HFF-Myc (cell line): ENCODE results near the gene JAKMIP2.

Experiments used
- DNase-seq: peaks from one replicate; pipeline ENCODE4 v3.0.0-alpha.2; 2011; ENCODE audit warnings: low read depth; ENCODE audit errors: extremely low read depth
- H3K4me3 ChIP-seq: replicated peaks from 2 replicates; pipeline ENCODE4 v1.5.1; 2011; ENCODE audit warnings: low read depth, mild to moderate bottlenecking, control low read depth, low read length
- TF ChIP-seq, protein P1 (sequence below): IDR thresholded peaks from 2 replicates; pipeline ENCODE4 v1.5.1; 2012; ENCODE audit warnings: mild to moderate bottlenecking, low read depth, low read length, control low read depth; ENCODE audit errors: missing control alignments

JAKMIP2 gene

GRCh38 chr5:147674411-147674810 lies 108.1 kb downstream of the JAKMIP2 start:
- no peak for DNase-seq
- TF ChIP-seq, protein P1, sequence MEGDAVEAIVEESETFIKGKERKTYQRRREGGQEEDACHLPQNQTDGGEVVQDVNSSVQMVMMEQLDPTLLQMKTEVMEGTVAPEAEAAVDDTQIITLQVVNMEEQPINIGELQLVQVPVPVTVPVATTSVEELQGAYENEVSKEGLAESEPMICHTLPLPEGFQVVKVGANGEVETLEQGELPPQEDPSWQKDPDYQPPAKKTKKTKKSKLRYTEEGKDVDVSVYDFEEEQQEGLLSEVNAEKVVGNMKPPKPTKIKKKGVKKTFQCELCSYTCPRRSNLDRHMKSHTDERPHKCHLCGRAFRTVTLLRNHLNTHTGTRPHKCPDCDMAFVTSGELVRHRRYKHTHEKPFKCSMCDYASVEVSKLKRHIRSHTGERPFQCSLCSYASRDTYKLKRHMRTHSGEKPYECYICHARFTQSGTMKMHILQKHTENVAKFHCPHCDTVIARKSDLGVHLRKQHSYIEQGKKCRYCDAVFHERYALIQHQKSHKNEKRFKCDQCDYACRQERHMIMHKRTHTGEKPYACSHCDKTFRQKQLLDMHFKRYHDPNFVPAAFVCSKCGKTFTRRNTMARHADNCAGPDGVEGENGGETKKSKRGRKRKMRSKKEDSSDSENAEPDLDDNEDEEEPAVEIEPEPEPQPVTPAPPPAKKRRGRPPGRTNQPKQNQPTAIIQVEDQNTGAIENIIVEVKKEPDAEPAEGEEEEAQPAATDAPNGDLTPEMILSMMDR: no peak
- no peak overlapping the region for H3K4me3 ChIP-seq

GRCh38 chr5:147673791-147674190 lies 108.7 kb downstream of the JAKMIP2 start:
- H3K4me3 ChIP-seq: no peak overlapping the region
- TF ChIP-seq, protein P1: no peak
- no peak for DNase-seq

DNA sequence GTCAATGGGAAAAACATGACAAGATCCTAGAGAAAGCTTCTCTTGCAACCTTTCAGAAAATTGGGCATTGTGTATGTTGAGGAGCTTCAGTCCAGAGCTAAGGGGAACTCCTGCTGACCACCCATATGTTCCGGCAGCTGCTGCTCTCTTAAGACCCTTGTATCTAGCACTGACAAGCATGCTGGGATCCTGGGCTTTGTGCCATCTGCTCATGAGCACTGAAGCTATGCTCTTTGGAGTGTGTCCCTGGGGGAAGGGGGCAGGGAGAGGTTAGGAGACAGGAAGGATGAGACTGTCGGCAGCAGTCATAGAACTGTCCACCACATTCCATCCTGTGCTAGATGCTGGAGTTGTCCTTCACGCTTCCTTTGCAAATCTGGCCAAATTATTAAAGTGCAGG lies 109.3 kb downstream of the JAKMIP2 start:
- TF ChIP-seq, protein P1: no peak
- DNase-seq: no peak
- no peak overlapping the region for H3K4me3 ChIP-seq

GRCh38 chr5:147671365-147671764 lies 111.2 kb downstream of the JAKMIP2 start:
- TF ChIP-seq, protein P1: no peak
- DNase-seq: no peak
- H3K4me3 ChIP-seq: no peak overlapping the region

DNA sequence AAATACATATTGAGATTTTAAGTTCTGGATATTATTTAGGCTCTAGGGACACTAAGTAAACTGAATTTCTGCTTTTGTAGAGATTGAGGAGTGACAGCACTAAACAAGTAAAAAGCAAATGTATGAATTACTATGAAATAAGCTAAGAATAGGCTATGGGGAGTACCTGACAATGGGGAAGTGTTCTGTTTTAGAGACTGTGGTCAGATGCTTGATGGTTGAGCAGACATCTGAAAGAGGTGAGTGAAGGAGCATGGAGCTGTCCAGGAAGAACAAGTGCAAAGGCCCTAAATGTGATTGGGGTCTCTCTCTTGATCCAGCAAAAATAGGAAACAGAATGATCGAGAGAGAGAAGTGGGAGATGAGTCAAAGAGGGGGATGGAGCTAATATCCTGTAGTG lies 111.7 kb downstream of the JAKMIP2 start:
- TF ChIP-seq, protein P1: no peak
- DNase-seq: no peak
- no peak overlapping the region for H3K4me3 ChIP-seq

- no peak overlapping the region for H3K4me3 ChIP-seq
- no peak for DNase-seq
- TF ChIP-seq, protein P1: no peak
Observed at GRCh38 chr5:147669169-147669869, 113.2 kb downstream of the JAKMIP2 start.

DNA sequence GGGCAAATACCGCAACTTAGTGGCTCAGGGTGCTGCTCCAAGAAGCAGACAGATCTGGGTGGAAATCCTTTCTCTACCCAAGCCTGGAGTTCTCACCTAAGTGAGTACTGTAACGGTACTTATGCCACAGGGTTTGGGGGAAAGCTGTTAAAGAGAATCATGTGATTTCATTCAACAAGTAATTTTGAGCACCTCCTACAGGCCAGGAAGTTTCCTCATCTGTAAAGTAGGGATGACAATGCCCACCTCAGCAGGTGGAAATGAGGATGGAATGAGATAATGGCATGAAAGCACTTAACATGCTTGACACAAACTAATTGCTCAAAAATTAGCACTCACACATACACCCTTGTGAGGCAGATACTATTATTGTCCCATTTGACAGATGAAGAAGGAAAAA lies 114.1 kb downstream of the JAKMIP2 start:
- no peak overlapping the region for H3K4me3 ChIP-seq
- no peak for DNase-seq
- TF ChIP-seq, protein P1: no peak
